Endothelial cell of umbilical vein (primary cell): ENCODE results near the gene NANP. TPM values are rescaled to one million over a fixed set of nuclear protein-coding genes. Genes with fewer than 3 reads are reported as not detected.
"Not testable (repeated sequence)": the region's sequence is repeated elsewhere in the genome, so short reads cannot be mapped to it uniquely, and the experiment has no call there.

Experiments
- BruUV-seq: library from RNA; stranded (reverse); fragments of 400-500 nt; replicated peaks from 2 replicates; lab custom pipeline; 2021; lab: Mats Ljungman, UMichigan
- CTCF ChIA-PET: fragments of 300-600, 350-600 bp; sonication (Branson Sonifier 250); formaldehyde crosslinking; loops from one replicate; lab custom pipeline; 2021; ENCODE audit warnings: antibody characterized with exemption, inconsistent platforms; lab: Charles Lee
- POLR2A ChIA-PET: fragments of 300-600, 350-600 bp; sonication (Branson Sonifier 250); formaldehyde crosslinking; loops from one replicate; lab custom pipeline; 2021; ENCODE audit warnings: antibody characterized with exemption, inconsistent platforms; lab: Charles Lee
- DNase-seq: peaks from one replicate; pipeline ENCODE4 v3.0.0-alpha.2; 2011; ENCODE audit warnings: low read depth, low spot score
- FAIRE-seq: peaks from 2 replicates; lab custom pipeline; 2011; peaks lifted over from hg19 to GRCh38; lab: Jason Lieb, UNC
- H2AFZ ChIP-seq: 2 replicates; pipeline ENCODE4 v1.6.0; 2012; ENCODE audit warnings: low read depth, low read length, control low read depth, inconsistent platforms
- H3K27ac ChIP-seq: 2 replicates; pipeline ENCODE4 v1.5.1; 2011; ENCODE audit warnings: low read depth, mild to moderate bottlenecking, control low read depth, low read length, moderate library complexity; ENCODE audit not compliant: insufficient read depth
- H3K27me3 ChIP-seq, 2 experiments: 2 replicates each; pipeline versions ENCODE4 v1.6.0 to v1.6.1; 2011; ENCODE audit warnings: low read length in 2 of 2, mixed read lengths in 1 of 2; ENCODE audit not compliant: control insufficient read depth in 2 of 2, insufficient read depth in 2 of 2
- H3K36me3 ChIP-seq, 2 experiments: 2 replicates in 1 of 2; 3 replicates in 1 of 2; pipeline ENCODE4 v1.5.1; 2011; ENCODE audit warnings: low read length in 2 of 2, mild to moderate bottlenecking in 1 of 2, moderate library complexity in 1 of 2; ENCODE audit not compliant: control insufficient read depth in 2 of 2, insufficient read depth in 2 of 2; ENCODE audit errors: extremely low read depth in 1 of 2
- H3K4me1 ChIP-seq: 3 replicates; pipeline ENCODE4 v1.5.1; 2011; ENCODE audit warnings: mild to moderate bottlenecking, low read length; ENCODE audit not compliant: control insufficient read depth, insufficient read depth; ENCODE audit errors: extremely low read depth
- H3K4me2 ChIP-seq: 2 replicates; pipeline ENCODE4 v1.6.1; 2011; ENCODE audit warnings: low read length, control low read depth, mixed read lengths; ENCODE audit not compliant: insufficient read depth
- H3K4me3 ChIP-seq, 3 experiments: fragments of 200-600 bp in 1 of 3; sonication (generic), shearing (Covaris generic) in 1 of 3; replicated peaks in 1 of 3; 2 replicates each; pipeline ENCODE4 v1.5.1; 2011 to 2016; ENCODE audit warnings: control low read depth in 3 of 3, low read length in 3 of 3, mild to moderate bottlenecking in 2 of 3, inconsistent platforms in 1 of 3, low read depth in 1 of 3, moderate library complexity in 1 of 3; ENCODE audit not compliant: insufficient read depth in 1 of 3
- H3K79me2 ChIP-seq: 2 replicates; pipeline ENCODE4 v1.6.0; 2012; ENCODE audit warnings: low read length, inconsistent platforms; ENCODE audit not compliant: control insufficient read depth, insufficient read depth
- H3K9ac ChIP-seq: replicated peaks from 2 replicates; pipeline ENCODE3; 2011; ENCODE audit warnings: low read length, control low read depth; ENCODE audit not compliant: insufficient read depth; ENCODE audit errors: extremely low read depth
- H3K9me1 ChIP-seq: replicated peaks from 3 replicates; pipeline ENCODE4 v1.6.0; 2011; ENCODE audit warnings: mild to moderate bottlenecking, low read length; ENCODE audit not compliant: control insufficient read depth, insufficient read depth; ENCODE audit errors: extremely low read depth
- H3K9me3 ChIP-seq: replicated peaks from 2 replicates; pipeline ENCODE4 v1.5.1; 2012; ENCODE audit warnings: low read length, inconsistent platforms; ENCODE audit not compliant: control insufficient read depth, insufficient read depth
- H4K20me1 ChIP-seq: replicated peaks from 2 replicates; pipeline ENCODE3; 2011; ENCODE audit warnings: mild to moderate bottlenecking, low read length; ENCODE audit not compliant: control insufficient read depth, insufficient read depth; ENCODE audit errors: extremely low read depth
- CTCF ChIP-seq, 2 donors: IDR thresholded peaks; 1 replicate in 1 of 2; 2 replicates in 1 of 2; pipeline ENCODE4 v1.5.1; 2011; ENCODE audit warnings: low read length in 2 of 2, mild to moderate bottlenecking in 2 of 2, moderate library complexity in 2 of 2, control low read depth in 1 of 2, inconsistent platforms in 1 of 2, low read depth in 1 of 2; ENCODE audit not compliant: insufficient read depth in 1 of 2; ENCODE audit errors: extremely low read depth in 1 of 2
- JUN ChIP-seq: IDR thresholded peaks from 2 replicates; pipeline ENCODE4 v1.6.1; 2011; ENCODE audit warnings: borderline replicate concordance, low read depth; ENCODE audit not compliant: insufficient read length, insufficient read depth
- dilution Hi-C: fragments of 300-500 bp; cut with MboI; formaldehyde crosslinking; loops from one replicate; pipeline ENCODE4 v1.15.0; 2019; ENCODE audit warnings: low sequenced_read_pairs; ENCODE audit not compliant: extremely low pct_ligation_motif_present
- intact Hi-C: fragments of 100-400 bp; cut with micrococcal nuclease; formaldehyde crosslinking; loops from one replicate; pipeline ENCODE4 v1.10.0; 2022
- polyA plus RNA-seq, 4 experiments: library from polyadenylated mRNA; depleted of rRNA in 3 of 4; stranded (reverse) in 3 of 4; unstranded in 1 of 4; fragments of >200 nt; gene quantifications; 2 replicates each; pipeline versions ENCODE4 v1.2.1 to v1.2.3, GENCODE V29; 2011 to 2012; ENCODE audit warnings: missing spikeins in 1 of 4
- total RNA-seq: library from RNA; stranded (reverse); gene quantifications from 2 replicates; pipeline ENCODE4 v1.2.3, GENCODE V29; 2021
- TF ChIP-seq, protein P1 (sequence below): IDR thresholded peaks from 2 replicates; pipeline ENCODE4 v1.6.1; 2011; ENCODE audit not compliant: insufficient read depth, insufficient read length

NANP gene
- total and polyA plus RNA-seq, 2 donors (not counting 3 experiments of a cell fraction or from before 2014, with no cell fraction given), result 4.2 to 7.5 TPM

GRCh38 chr20:25592135-25592852 is 31.5 kb downstream of the NANP start:
- Histone ChIP-seq H3K36me3 (no peaks in the 10 kb centered on the region), H3K79me2 (no peaks in the 10 kb centered on the region), H3K9me1 (no peaks in the 10 kb centered on the region), H3K27me3 (peaks cover 0 to 5% of the 10 kb centered on the region in 2 experiments), H2AFZ (no peak overlapping the region), H3K9ac (no peak overlapping the region), H3K4me2 (no peak overlapping the region), H3K4me3 (no peak overlapping the region), H4K20me1 (no peaks in the 10 kb centered on the region), H3K4me1 (no peaks in the 10 kb centered on the region), H3K9me3 (no peaks in the 10 kb centered on the region), H3K27ac (no peak overlapping the region)
- ChIA-PET POLR2A (interaction anchor here (1.0 kb wide), 1 partner anchor 14 kb away, joined by 3 read pairs; no protein-coding TSS in a partner anchor), CTCF (no interaction called here)
- intact Hi-C loops (loop anchor here (2.0 kb wide), 1 partner anchor 21 kb away; no protein-coding TSS in a partner anchor), dilution Hi-C loops (no loop called here)
- FAIRE-seq (no peak), DNase-seq (no peak)
- no TSS peak for BruUV-seq
- TF ChIP-seq CTCF (IDR thresholded peaks at IDR 0.05; ENCODE audit: extremely low read depth in 1 of 2, insufficient read depth in 1 of 2, low read depth in 1 of 2, low read length in 2 of 2), result no peak
- no peak for TF ChIP-seq JUN
- TF ChIP-seq, protein P1, sequence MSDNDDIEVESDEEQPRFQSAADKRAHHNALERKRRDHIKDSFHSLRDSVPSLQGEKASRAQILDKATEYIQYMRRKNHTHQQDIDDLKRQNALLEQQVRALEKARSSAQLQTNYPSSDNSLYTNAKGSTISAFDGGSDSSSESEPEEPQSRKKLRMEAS, result no peak

- H3K4me2 ChIP-seq, H3K9ac ChIP-seq, H2AFZ ChIP-seq, H3K79me2 ChIP-seq, H3K27me3 ChIP-seq, dilution Hi-C loops, FAIRE-seq, H3K27ac ChIP-seq, BruUV-seq, H3K36me3 ChIP-seq, H3K4me3 ChIP-seq, H3K4me1 ChIP-seq, POLR2A ChIA-PET, H3K9me1 ChIP-seq, H4K20me1 ChIP-seq, intact Hi-C loops, H3K9me3 ChIP-seq, DNase-seq: not testable (repeated sequence)
- CTCF ChIA-PET, result interaction anchor here (1.1 kb wide), 1 partner anchor 121 kb away, joined by 3 read pairs; no protein-coding TSS in a partner anchor
Observed at GRCh38 chr20:25590778-25591177, 33.0 kb downstream of the NANP start.
